SU-DHL-6 (cell line): Measurements from ENCODE around the gene TMEM131.

Experiments
- H2AFZ ChIP-seq: fragments of 200-600 bp; sonication (generic); 2 replicates; pipeline ENCODE4 v1.6.1; 2014; ENCODE audit warnings: low read depth, mild to moderate bottlenecking, moderate library complexity, mixed read lengths, antibody characterized with exemption, low read length; ENCODE audit not compliant: severe bottlenecking
- H3F3A ChIP-seq: fragments of 200-600 bp; shearing (Covaris generic); 2 replicates; pipeline ENCODE4 v1.6.0; 2016; ENCODE audit warnings: antibody characterized with exemption, mild to moderate bottlenecking; ENCODE audit not compliant: insufficient read depth
- H3K27ac ChIP-seq: fragments of 200-600 bp; sonication (generic); 2 replicates; pipeline ENCODE4 v1.5.1; 2016; ENCODE audit warnings: low read depth, mild to moderate bottlenecking, low read length, moderate library complexity, mixed read lengths
- H3K27me3 ChIP-seq: fragments of 200-600 bp; sonication (generic), shearing (Covaris generic); 2 replicates; pipeline ENCODE4 v1.6.0; 2014; ENCODE audit warnings: mild to moderate bottlenecking, low read length
- H3K36me3 ChIP-seq: fragments of 200-600 bp; sonication (generic); 2 replicates; pipeline ENCODE4 v1.6.1; 2014; ENCODE audit warnings: mild to moderate bottlenecking, low read length, mixed read lengths
- H3K4me2 ChIP-seq: fragments of 300-600, 200-600 bp; shearing (Covaris generic), sonication (generic); 2 replicates; pipeline ENCODE4 v1.6.0; 2014; ENCODE audit warnings: low read length, low read depth, mild to moderate bottlenecking; ENCODE audit not compliant: poor library complexity, severe bottlenecking
- H3K4me3 ChIP-seq: fragments of 200-600 bp; sonication (generic); 2 replicates; pipeline ENCODE4 v1.5.1; 2014; ENCODE audit warnings: antibody characterized with exemption, low read length, mild to moderate bottlenecking, mixed read lengths; ENCODE audit not compliant: insufficient read depth, poor library complexity, severe bottlenecking
- H3K79me2 ChIP-seq: fragments of 200-600 bp; sonication (generic); 2 replicates; pipeline ENCODE4 v1.6.1; 2014; ENCODE audit warnings: mild to moderate bottlenecking, low read length, moderate library complexity; ENCODE audit not compliant: insufficient read depth
- H3K9ac ChIP-seq: fragments of 200-600 bp; sonication (generic); 2 replicates; pipeline ENCODE4 v1.7.0; 2014; ENCODE audit warnings: mild to moderate bottlenecking, low read length
- H3K9me2 ChIP-seq: fragments of 200-600 bp; sonication (generic); replicated peaks from 2 replicates; pipeline ENCODE4 v1.6.1; 2014; ENCODE audit warnings: low read length; ENCODE audit not compliant: insufficient read depth
- H3K9me3 ChIP-seq: fragments of 200-600 bp; sonication (generic); 2 replicates; pipeline ENCODE4 v1.6.1; 2014; ENCODE audit warnings: low read length, mixed read lengths; ENCODE audit not compliant: insufficient read depth
- H4K20me1 ChIP-seq: fragments of 200-600 bp; sonication (generic); 2 replicates; pipeline ENCODE4 v1.6.1; 2014; ENCODE audit warnings: low read depth, mild to moderate bottlenecking, antibody characterized with exemption, low read length, moderate library complexity, mixed read lengths
- CTCF ChIP-seq: fragments of 200-600 bp; sonication (generic); IDR thresholded peaks from one replicate; pipeline ENCODE4 v1.5.1; 2017; ENCODE audit warnings: antibody characterized with exemption, mild to moderate bottlenecking, low read length, moderate library complexity; ENCODE audit not compliant: insufficient read depth, poor library complexity, severe bottlenecking
- EZH2phosphoT487 ChIP-seq: fragments of 200-600 bp; sonication (generic), shearing (Covaris generic); conservative IDR thresholded peaks from 2 replicates; pipeline ENCODE4 v1.6.1; 2018; ENCODE audit warnings: mild to moderate bottlenecking, antibody characterized with exemption, low read length, moderate library complexity, mixed read lengths

Gene TMEM131

GRCh38 chr2:97952357-97952756, 43.4 kb downstream of the TMEM131 start:
- no peak overlapping the region for H3K4me3 ChIP-seq
- H3F3A ChIP-seq = 0 out of 2 replicates have a peak, but pooled peaks cover 6% of the 10 kb centered on the region
- H3K9ac ChIP-seq = no peak overlapping the region
- H3K9me3 ChIP-seq = no peaks in the 10 kb centered on the region
- H3K27me3 ChIP-seq = no peaks in the 10 kb centered on the region
- TF ChIP-seq CTCF (no peak), EZH2phosphoT487 (no peak)
- H3K79me2 ChIP-seq = peaks cover 73% of the 10 kb centered on the region
- no peak overlapping the region for H2AFZ ChIP-seq
- H4K20me1 ChIP-seq = peaks cover 36% of the 10 kb centered on the region
- no peaks in the 10 kb centered on the region for H3K36me3 ChIP-seq
- no peak overlapping the region for H3K27ac ChIP-seq
- H3K9me2 ChIP-seq = no peaks in the 10 kb centered on the region
- no peak overlapping the region for H3K4me2 ChIP-seq

GRCh38 chr2:97951155-97951680, 44.5 kb downstream of the TMEM131 start:
- peaks cover 80% of the 10 kb centered on the region for H3K79me2 ChIP-seq
- H3K4me2 ChIP-seq = no peak overlapping the region
- no peaks in the 10 kb centered on the region for H3K27me3 ChIP-seq
- H3K27ac ChIP-seq = no peak overlapping the region
- no peak overlapping the region for H3K9ac ChIP-seq
- H4K20me1 ChIP-seq = peaks cover 42% of the 10 kb centered on the region
- no peaks in the 10 kb centered on the region for H3K9me2 ChIP-seq
- H3K36me3 ChIP-seq = no peaks in the 10 kb centered on the region
- TF ChIP-seq EZH2phosphoT487 (no peak), CTCF (no peak)
- H3K9me3 ChIP-seq = no peaks in the 10 kb centered on the region
- 0 out of 2 replicates have a peak, but pooled peaks cover 6% of the 10 kb centered on the region for H3F3A ChIP-seq
- H3K4me3 ChIP-seq = no peak overlapping the region
- H2AFZ ChIP-seq = no peak overlapping the region

- no peaks in the 10 kb centered on the region for H3K36me3 ChIP-seq
- H3K79me2 ChIP-seq = peaks cover 77% of the 10 kb centered on the region
- no peak overlapping the region for H3K27ac ChIP-seq
- TF ChIP-seq EZH2phosphoT487 (no peak), CTCF (no peak)
- H4K20me1 ChIP-seq = peaks cover 41% of the 10 kb centered on the region
- no peak overlapping the region for H3K9ac ChIP-seq
- no peak overlapping the region for H2AFZ ChIP-seq
- no peaks in the 10 kb centered on the region for H3K27me3 ChIP-seq
- H3K9me3 ChIP-seq = no peaks in the 10 kb centered on the region
- H3K4me2 ChIP-seq = no peak overlapping the region
- 0 out of 2 replicates have a peak, but pooled peaks cover 4% of the 10 kb centered on the region for H3F3A ChIP-seq
- no peaks in the 10 kb centered on the region for H3K9me2 ChIP-seq
- no peak overlapping the region for H3K4me3 ChIP-seq
These were observed 45.2 kb downstream of the TMEM131 start for GRCh38 chr2:97950329-97951154.
